Measurements from ENCODE around the gene SH3GLB1. TPM values are rescaled to one million over a fixed set of nuclear protein-coding genes. Genes with fewer than 3 reads are reported as not detected.

Gene SH3GLB1
- total RNA-seq, 1 donor from 2014 or later, result 48.5 TPM

- no peak for DNase-seq (ENCODE audit: low spot score, unreplicated experiment)
- TF ChIP-seq CTCF (IDR thresholded peaks at IDR 0.05; ENCODE audit: unreplicated experiment), result no peak
- peaks cover 49% of the 10 kb centered on the region for H3K27me3 Mint-ChIP-seq
- no peak overlapping the region for H3K27ac Mint-ChIP-seq
- peaks cover 4% of the 10 kb centered on the region for H3K9me3 Mint-ChIP-seq (ENCODE audit: low read depth)
- H3K4me3 Mint-ChIP-seq (ENCODE audit: low read depth), result no peak overlapping the region
- peaks cover 20% of the 10 kb centered on the region for H3K4me1 Mint-ChIP-seq (ENCODE audit: low read depth)
- no peaks in the 10 kb centered on the region for H3K36me3 Mint-ChIP-seq (ENCODE audit: insufficient read depth)
Measured at GRCh38 chr1:86778569-86779239, 74.3 kb downstream of the SH3GLB1 start.

- peaks cover 12% of the 10 kb centered on the region for H3K4me1 Mint-ChIP-seq (ENCODE audit: low read depth)
- H3K4me3 Mint-ChIP-seq (ENCODE audit: low read depth), result no peak overlapping the region
- peak overlapping the region; percentile 37 for H3K27ac Mint-ChIP-seq
- H3K9me3 Mint-ChIP-seq (ENCODE audit: low read depth), result peaks cover 4% of the 10 kb centered on the region
- no peak for TF ChIP-seq CTCF (IDR thresholded peaks at IDR 0.05; ENCODE audit: unreplicated experiment)
- DNase-seq (ENCODE audit: low spot score, unreplicated experiment), result no peak
- H3K36me3 Mint-ChIP-seq (ENCODE audit: insufficient read depth), result no peaks in the 10 kb centered on the region
- peaks cover 44% of the 10 kb centered on the region for H3K27me3 Mint-ChIP-seq
Measured at GRCh38 chr1:86779308-86780191, 75.2 kb downstream of the SH3GLB1 start.

- no peak overlapping the region for H3K27ac Mint-ChIP-seq
- H3K36me3 Mint-ChIP-seq (ENCODE audit: insufficient read depth), result no peaks in the 10 kb centered on the region
- peaks cover 24% of the 10 kb centered on the region for H3K27me3 Mint-ChIP-seq
- DNase-seq (ENCODE audit: low spot score, unreplicated experiment), result no peak
- no peak for TF ChIP-seq CTCF (IDR thresholded peaks at IDR 0.05; ENCODE audit: unreplicated experiment)
- peaks cover 14% of the 10 kb centered on the region for H3K9me3 Mint-ChIP-seq (ENCODE audit: low read depth)
- H3K4me3 Mint-ChIP-seq (ENCODE audit: low read depth), result no peak overlapping the region
- H3K4me1 Mint-ChIP-seq (ENCODE audit: low read depth), result peaks cover 1% of the 10 kb centered on the region
Measured at GRCh38 chr1:86782482-86782881, 78.1 kb downstream of the SH3GLB1 start.

GRCh38 chr1:86787621-86788020, 83.2 kb downstream of the SH3GLB1 start:
- no peak overlapping the region for H3K4me3 Mint-ChIP-seq (ENCODE audit: low read depth)
- no peak for TF ChIP-seq CTCF (IDR thresholded peaks at IDR 0.05; ENCODE audit: unreplicated experiment)
- H3K4me1 Mint-ChIP-seq (ENCODE audit: low read depth), result peaks cover under 1% of the 10 kb centered on the region
- H3K27ac Mint-ChIP-seq, result no peak overlapping the region
- no peak for DNase-seq (ENCODE audit: low spot score, unreplicated experiment)
- no peaks in the 10 kb centered on the region for H3K27me3 Mint-ChIP-seq
- H3K36me3 Mint-ChIP-seq (ENCODE audit: insufficient read depth), result no peaks in the 10 kb centered on the region
- peaks cover 10% of the 10 kb centered on the region for H3K9me3 Mint-ChIP-seq (ENCODE audit: low read depth)

- H3K36me3 Mint-ChIP-seq (ENCODE audit: insufficient read depth), result no peaks in the 10 kb centered on the region
- TF ChIP-seq CTCF (IDR thresholded peaks at IDR 0.05; ENCODE audit: unreplicated experiment), result no peak
- no peaks in the 10 kb centered on the region for H3K27me3 Mint-ChIP-seq
- peaks cover 10% of the 10 kb centered on the region for H3K4me1 Mint-ChIP-seq (ENCODE audit: low read depth)
- peaks cover 10% of the 10 kb centered on the region for H3K9me3 Mint-ChIP-seq (ENCODE audit: low read depth)
- H3K4me3 Mint-ChIP-seq (ENCODE audit: low read depth), result no peak overlapping the region
- DNase-seq (ENCODE audit: low spot score, unreplicated experiment), result no peak
- no peak overlapping the region for H3K27ac Mint-ChIP-seq
Measured at GRCh38 chr1:86788300-86789206, 84.2 kb downstream of the SH3GLB1 start.
